NCI-H510A treated with DMSO at 0.1 percent for 48 hours (cell line): ENCODE measurements around the gene INPP4B.
A peak's percentile ranks its signal among the peaks of the same experiment; 100 is the strongest.

Experiments
- DNase-seq: peaks from one replicate; lab custom pipeline; 2025; lab: John Stamatoyannopoulos, UW

Gene INPP4B

GRCh38 chr4:142372530-142373260 lies 473.4 kb downstream of the INPP4B start:
- no peak for DNase-seq

- DNase-seq, result no peak
These were observed 477.0 kb downstream of the INPP4B start for GRCh38 chr4:142369141-142369540.

- DNase-seq, result no peak
These were observed 478.5 kb downstream of the INPP4B start for GRCh38 chr4:142367418-142368180.

GRCh38 chr4:142366769-142367181 lies 479.3 kb downstream of the INPP4B start:
- DNase-seq, result no peak

GRCh38 chr4:142365391-142365790 lies 480.7 kb downstream of the INPP4B start:
- DNase-seq, result no peak

GRCh38 chr4:142363686-142364085 lies 482.4 kb downstream of the INPP4B start:
- no peak for DNase-seq

- DNase-seq, result no peak
These were observed 484.1 kb downstream of the INPP4B start for GRCh38 chr4:142361981-142362380.

- no peak for DNase-seq
These were observed 485.4 kb downstream of the INPP4B start for GRCh38 chr4:142360657-142361056.

- DNase-seq, result peak; percentile 45
These were observed 487.4 kb downstream of the INPP4B start for GRCh38 chr4:142358656-142359055.

- no peak for DNase-seq
These were observed 489.3 kb downstream of the INPP4B start for GRCh38 chr4:142356801-142357200.

GRCh38 chr4:142356118-142356759 lies 489.9 kb downstream of the INPP4B start:
- no peak for DNase-seq

- no peak for DNase-seq
These were observed 490.6 kb downstream of the INPP4B start for GRCh38 chr4:142355421-142355930.

GRCh38 chr4:142354794-142355420 lies 491.2 kb downstream of the INPP4B start:
- DNase-seq, result no peak

GRCh38 chr4:142354041-142354440 lies 492.1 kb downstream of the INPP4B start:
- DNase-seq, result no peak

GRCh38 chr4:142353149-142353738 lies 492.9 kb downstream of the INPP4B start:
- DNase-seq, result peak; percentile 79

- no peak for DNase-seq
These were observed 493.4 kb downstream of the INPP4B start for GRCh38 chr4:142352712-142353111.

GRCh38 chr4:142351958-142352357 lies 494.1 kb downstream of the INPP4B start:
- no peak for DNase-seq

GRCh38 chr4:142350871-142351270 lies 495.2 kb downstream of the INPP4B start:
- DNase-seq, result peak; percentile 76

GRCh38 chr4:142348613-142349021 lies 497.5 kb downstream of the INPP4B start:
- no peak for DNase-seq

GRCh38 chr4:142347241-142347640 lies 498.9 kb downstream of the INPP4B start:
- DNase-seq, result peak; percentile 44

GRCh38 chr4:142345924-142346323 lies 500.2 kb downstream of the INPP4B start:
- DNase-seq, result peak; percentile 49

GRCh38 chr4:142341268-142341667 lies 504.8 kb downstream of the INPP4B start:
- DNase-seq, result no peak
